K562 (cell line): Measurements from ENCODE around the gene CARD14. TPM values are rescaled to one million over a fixed set of nuclear protein-coding genes. Genes with fewer than 3 reads are reported as not detected.
A peak's percentile ranks its signal among the peaks of the same experiment; 100 is the strongest.

Source experiments
- ADNP ChIP-seq: fragments of 200-800 bp; sonication (Bioruptor generic); IDR thresholded peaks from 2 replicates; pipeline ENCODE4 v1.6.1; 2016; ENCODE audit warnings: missing genetic modification characterization, missing compliant biosample characterization
- ATF1 ChIP-seq, 2 experiments: fragments of 450-650 bp in 1 of 2; IDR thresholded peaks; 2 replicates each; pipeline ENCODE4 v1.6.1; 2016; ENCODE audit warnings: missing compliant biosample characterization in 1 of 2, missing genetic modification characterization in 1 of 2
- CBX1 ChIP-seq: sonication (generic); IDR thresholded peaks from 2 replicates; pipeline ENCODE4 v1.6.1; 2016; ENCODE audit warnings: antibody characterized with exemption, low read depth, mild to moderate bottlenecking
- DEAF1 ChIP-seq: fragments of 450-650 bp; formaldehyde crosslinking; IDR thresholded peaks from 2 replicates; pipeline ENCODE4 v1.4.0; 2020; ENCODE audit warnings: mild to moderate bottlenecking, moderate library complexity
- KLF16 ChIP-seq: IDR thresholded peaks from 2 replicates; pipeline ENCODE4 v1.6.1; 2016; ENCODE audit warnings: antibody characterized with exemption
- PHF20 ChIP-seq: fragments of 450-650 bp; IDR thresholded peaks from 2 replicates; pipeline ENCODE4 v1.6.1; 2018; ENCODE audit not compliant: partially characterized antibody
- RAD21 ChIP-seq, 2 experiments: fragments of 250-450 bp in 1 of 2; fragments of 450-650 bp in 1 of 2; sonication (Bioruptor Pico) in 1 of 2; formaldehyde crosslinking in 1 of 2; IDR thresholded peaks in 1 of 2; conservative IDR thresholded peaks in 1 of 2; 2 replicates each; pipeline versions ENCODE4 v1.4.0 to v1.8.0; 2020 to 2022; ENCODE audit warnings: mild to moderate bottlenecking in 2 of 2, moderate library complexity in 1 of 2
- SMAD4 ChIP-seq: fragments of 250-450 bp; sonication (Bioruptor Pico); conservative IDR thresholded peaks from 2 replicates; pipeline ENCODE4 v1.8.0; 2021; ENCODE audit warnings: inconsistent platforms, mild to moderate bottlenecking, moderate library complexity
- STAG1 ChIP-seq: sonication (generic); formaldehyde crosslinking; IDR thresholded peaks from 2 replicates; pipeline ENCODE4 v1.5.0; 2020; ENCODE audit warnings: missing genetic modification reagents, borderline replicate concordance
- YY1 ChIP-seq, 3 experiments: IDR thresholded peaks; 2 replicates each; pipeline ENCODE4 v1.6.1; 2011; ENCODE audit warnings: low read length in 2 of 3, mild to moderate bottlenecking in 2 of 3, moderate library complexity in 2 of 3, borderline replicate concordance in 1 of 3, control low read depth in 1 of 3, low read depth in 1 of 3; ENCODE audit not compliant: insufficient read depth in 3 of 3, insufficient replicate concordance in 2 of 3, control insufficient read depth in 1 of 3, insufficient read length in 1 of 3; ENCODE audit errors: extremely low read depth in 1 of 3
- ZKSCAN1 ChIP-seq: fragments of 150-350 bp; IDR thresholded peaks from 2 replicates; pipeline ENCODE4 v1.6.1; 2016; ENCODE audit warnings: low read depth, low read length
- ZNF184 ChIP-seq: sonication (generic); formaldehyde crosslinking; IDR thresholded peaks from 2 replicates; pipeline ENCODE4 v1.5.0; 2020; ENCODE audit warnings: missing genetic modification reagents
- ZNF41 ChIP-seq: fragments of 250-450 bp; sonication (Bioruptor Pico); conservative IDR thresholded peaks from 2 replicates; pipeline ENCODE4 v1.4.0; 2020; ENCODE audit warnings: mild to moderate bottlenecking
- ZNF76 ChIP-seq: fragments of 250-450 bp; sonication (Bioruptor Pico); IDR thresholded peaks from 2 replicates; pipeline ENCODE4 v1.4.0; 2020; ENCODE audit warnings: mild to moderate bottlenecking, moderate library complexity, borderline replicate concordance
- polyA plus RNA-seq, 8 experiments: library from polyadenylated mRNA; depleted of rRNA in 4 of 8; stranded (reverse) in 5 of 8; unstranded in 3 of 8; fragments of >200 nt; fragmentation: Nextera tagmentation in 2 of 8; fragmentation: Illumina TruSeq in 1 of 8; extraction: Ambion mirVana in 2 of 8; extraction: Trizol in 1 of 8; gene quantifications; 2 replicates each; pipeline versions ENCODE4 v1.2.1 to v1.2.3, GENCODE V29; 2011 to 2014; ENCODE audit warnings: inconsistent platforms in 1 of 8, missing spikeins in 1 of 8
- total RNA-seq, 7 experiments: library from RNA; depleted of rRNA in 6 of 7; stranded (reverse); fragments of >200 nt in 6 of 7; fragmentation: Illumina TruSeq in 2 of 7; extraction: Trizol in 2 of 7; gene quantifications; 2 replicates each; pipeline versions ENCODE4 v1.2.1 to v1.2.3, GENCODE V29; 2011 to 2021; ENCODE audit warnings: low replicate concordance in 1 of 7
- TF ChIP-seq, protein P1 (sequence below): fragments of 450-650 bp; formaldehyde crosslinking; IDR thresholded peaks from 2 replicates; pipeline ENCODE4 v1.4.0; 2022; ENCODE audit warnings: missing genetic modification characterization
- TF ChIP-seq, protein P2 (sequence below): fragments of 250-450 bp; sonication (Bioruptor Pico); IDR thresholded peaks from 2 replicates; pipeline ENCODE4 v1.8.0; 2022; ENCODE audit warnings: moderate library complexity, mild to moderate bottlenecking, inconsistent platforms

CARD14 gene
- total and polyA plus RNA-seq, 9 of the 15 experiments (the other 6 are each of a cell fraction or from before 2014, with no cell fraction given), result not detected

DNA sequence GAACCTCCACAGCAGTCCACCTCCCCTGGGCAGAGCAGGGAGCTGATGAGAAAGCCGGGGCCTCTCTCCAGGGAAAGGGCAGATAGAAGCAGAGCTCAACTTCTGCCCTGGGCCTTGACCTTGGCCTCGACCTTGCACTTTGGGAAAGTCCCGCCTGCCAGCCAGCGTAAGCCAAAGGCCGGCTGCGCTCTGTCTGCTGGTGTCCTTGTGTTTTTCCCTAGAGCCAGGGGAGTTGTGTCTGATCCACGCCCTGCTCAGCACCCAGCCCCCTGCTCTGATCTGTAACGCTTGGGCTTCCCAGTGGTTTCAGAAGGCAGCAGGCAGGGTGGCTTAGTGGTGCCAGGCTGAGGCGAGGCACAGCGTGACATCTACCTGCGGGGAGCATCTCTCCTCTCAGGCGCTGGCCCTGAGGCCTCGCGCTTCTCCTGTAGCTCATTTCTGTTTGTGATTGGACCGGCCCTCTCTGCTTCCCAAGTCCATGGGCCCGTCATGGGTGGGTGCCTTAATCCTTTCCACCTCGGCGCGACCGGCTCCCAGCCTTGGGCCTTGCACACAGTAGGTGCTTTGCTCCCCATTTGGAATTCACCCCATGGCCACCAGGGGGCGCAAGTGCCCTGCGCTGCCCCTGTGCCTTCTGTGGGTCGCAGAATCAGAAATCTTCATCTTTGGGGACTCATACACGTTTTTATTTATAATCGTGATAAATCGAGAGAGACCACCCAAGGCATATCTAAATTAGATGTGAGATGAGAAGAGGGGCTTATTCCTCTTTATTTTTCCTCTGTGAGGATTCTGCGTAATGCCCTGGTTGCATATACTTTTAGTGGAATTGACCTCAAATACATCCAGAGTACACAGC lies 26.1 kb downstream of the CARD14 start (continued):
- no peak for TF ChIP-seq ATF1 (CRISPR knock-in tag; IDR thresholded peaks at IDR 0.05)
- TF ChIP-seq ATF1 (tag; IDR thresholded peaks at IDR 0.05), result no peak
- TF ChIP-seq, protein P1, sequence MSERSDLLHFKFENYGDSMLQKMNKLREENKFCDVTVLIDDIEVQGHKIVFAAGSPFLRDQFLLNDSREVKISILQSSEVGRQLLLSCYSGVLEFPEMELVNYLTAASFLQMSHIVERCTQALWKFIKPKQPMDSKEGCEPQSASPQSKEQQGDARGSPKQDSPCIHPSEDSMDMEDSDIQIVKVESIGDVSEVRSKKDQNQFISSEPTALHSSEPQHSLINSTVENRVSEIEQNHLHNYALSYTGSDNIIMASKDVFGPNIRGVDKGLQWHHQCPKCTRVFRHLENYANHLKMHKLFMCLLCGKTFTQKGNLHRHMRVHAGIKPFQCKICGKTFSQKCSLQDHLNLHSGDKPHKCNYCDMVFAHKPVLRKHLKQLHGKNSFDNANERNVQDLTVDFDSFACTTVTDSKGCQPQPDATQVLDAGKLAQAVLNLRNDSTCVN (CRISPR knock-in tag), result 0 out of 2 replicates have a peak, but pooled peaks have one; percentile 58
- TF ChIP-seq PHF20, result peak; percentile 26
- TF ChIP-seq DEAF1 (CRISPR knock-in tag), result peak; percentile 90
- TF ChIP-seq STAG1 (CRISPR knock-in tag), result peak; percentile 83; the same call in 1 of the 2 replicates
- TF ChIP-seq ADNP (tag), result peak; percentile 82; the same call in 1 of the 2 replicates
- 0 out of 2 replicates have a peak, but pooled peaks have one; percentile 33 for TF ChIP-seq ZNF41 (CRISPR knock-in tag)
- peak; percentile 100 for TF ChIP-seq ZKSCAN1
- peak; percentile 93 to 97 for TF ChIP-seq RAD21 (CRISPR knock-in tag; conservative IDR thresholded peaks at IDR 0.05 in 1 of 2, IDR thresholded peaks at IDR 0.05 in 1 of 2)
- TF ChIP-seq KLF16, result 0 out of 2 replicates have a peak, but pooled peaks have one; percentile 19
- TF ChIP-seq ZNF76, result no peak
- TF ChIP-seq YY1 (IDR thresholded peaks at IDR 0.05; ENCODE audit: borderline replicate concordance in 1 of 3, control insufficient read depth in 1 of 3, extremely low read depth in 1 of 3, insufficient read depth in 3 of 3, insufficient read length in 1 of 3, insufficient replicate concordance in 2 of 3, low read depth in 1 of 3, low read length in 2 of 3), result peak in 1 of 3 experiments; percentile 38
- TF ChIP-seq SMAD4 (CRISPR knock-in tag), result peak; percentile 33; the same call in 1 of the 2 replicates
- no peak for TF ChIP-seq ZNF184 (CRISPR knock-in tag)
- TF ChIP-seq, protein P2, sequence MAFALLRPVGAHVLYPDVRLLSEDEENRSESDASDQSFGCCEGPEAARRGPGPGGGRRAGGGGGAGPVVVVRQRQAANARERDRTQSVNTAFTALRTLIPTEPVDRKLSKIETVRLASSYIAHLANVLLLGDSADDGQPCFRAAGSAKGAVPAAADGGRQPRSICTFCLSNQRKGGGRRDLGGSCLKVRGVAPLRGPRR, result no peak
- TF ChIP-seq CBX1, result 0 out of 2 replicates have a peak, but pooled peaks have one; percentile 67
